HG03280 (cell line): Measurements from ENCODE around the gene SLC25A21.
"Not testable (repeated sequence)": the region's sequence is repeated elsewhere in the genome, so short reads cannot be mapped to it uniquely, and the experiment has no call there.

Experiments used
- ATAC-seq: cut with Tn5 transposase; IDR thresholded peaks from one replicate; pipeline ENCODE4 v1.9.1; 2021; ENCODE audit warnings: mild to moderate bottlenecking, moderate library complexity; ENCODE audit not compliant: unreplicated experiment

Gene SLC25A21

GRCh38 chr14:36726128-36726527 lies 446.3 kb downstream of the SLC25A21 start:
- no peak for ATAC-seq

GRCh38 chr14:36724162-36724561 lies 448.2 kb downstream of the SLC25A21 start:
- no peak for ATAC-seq

- no peak for ATAC-seq
These were observed 448.9 kb downstream of the SLC25A21 start for GRCh38 chr14:36723530-36723929.

GRCh38 chr14:36721877-36722276 lies 450.5 kb downstream of the SLC25A21 start:
- no peak for ATAC-seq

- ATAC-seq, result no peak
These were observed 451.7 kb downstream of the SLC25A21 start for GRCh38 chr14:36720657-36721056.

- no peak for ATAC-seq
These were observed 452.6 kb downstream of the SLC25A21 start for GRCh38 chr14:36719823-36720222.

GRCh38 chr14:36718216-36718615 lies 454.2 kb downstream of the SLC25A21 start:
- no peak for ATAC-seq

- no peak for ATAC-seq
These were observed 455.0 kb downstream of the SLC25A21 start for GRCh38 chr14:36717363-36717762.

GRCh38 chr14:36716614-36717184 lies 455.7 kb downstream of the SLC25A21 start:
- ATAC-seq, result no peak

GRCh38 chr14:36713960-36714703 lies 458.3 kb downstream of the SLC25A21 start:
- ATAC-seq, result no peak

- no peak for ATAC-seq
These were observed 464.8 kb downstream of the SLC25A21 start for GRCh38 chr14:36707570-36707969.

- no peak for ATAC-seq
These were observed 469.9 kb downstream of the SLC25A21 start for GRCh38 chr14:36702474-36702873.

- ATAC-seq, result no peak
These were observed 471.3 kb downstream of the SLC25A21 start for GRCh38 chr14:36701132-36701531.

- no peak for ATAC-seq
These were observed 471.8 kb downstream of the SLC25A21 start for GRCh38 chr14:36700651-36701050.

- ATAC-seq, result not testable (repeated sequence)
These were observed 473.0 kb downstream of the SLC25A21 start for GRCh38 chr14:36699420-36699819.

- ATAC-seq, result no peak
These were observed 481.9 kb downstream of the SLC25A21 start for GRCh38 chr14:36690311-36691040.

GRCh38 chr14:36684946-36685345 lies 487.5 kb downstream of the SLC25A21 start:
- no peak for ATAC-seq

GRCh38 chr14:36683083-36683724 lies 489.2 kb downstream of the SLC25A21 start:
- ATAC-seq, result no peak

GRCh38 chr14:36682338-36682737 lies 490.1 kb downstream of the SLC25A21 start:
- ATAC-seq, result no peak

GRCh38 chr14:36676236-36676635 lies 496.2 kb downstream of the SLC25A21 start:
- no peak for ATAC-seq

- ATAC-seq, result no peak
These were observed 496.8 kb downstream of the SLC25A21 start for GRCh38 chr14:36675581-36675980.
